Measurements from ENCODE around the gene HCAR2. TPM values are rescaled to one million over a fixed set of nuclear protein-coding genes. Genes with fewer than 3 reads are reported as not detected.

Gene HCAR2
- total RNA-seq, 1 experiment from 2014 or later: not detected

DNA sequence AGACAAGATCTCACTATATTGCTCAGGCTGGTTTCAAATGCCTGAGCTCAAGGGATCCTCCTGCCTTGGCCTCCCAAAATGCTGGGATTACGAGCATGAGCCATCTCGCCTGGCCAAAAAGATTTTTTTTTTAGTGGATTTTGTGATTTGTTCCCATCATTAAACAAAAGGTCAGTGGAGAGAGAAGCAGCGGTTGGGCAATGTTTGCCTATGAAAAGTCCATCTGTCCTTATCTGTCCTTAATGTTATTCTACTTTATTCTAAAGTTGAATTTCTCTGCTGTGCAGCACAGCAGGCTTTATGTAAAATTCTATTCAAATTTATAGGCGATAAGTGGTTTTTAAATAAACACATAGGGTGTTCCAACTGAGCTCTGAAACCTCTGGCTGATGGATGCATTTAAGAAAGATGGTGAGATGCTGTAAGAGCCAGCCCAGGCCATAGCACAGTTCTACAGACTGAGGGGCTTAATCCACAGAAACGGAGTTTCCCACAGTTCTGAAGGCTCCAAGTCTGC, 18.8 kb downstream of the HCAR2 start:
- ATAC-seq (no peak), DNase-seq (ENCODE audit: low read depth, low spot score) (no peak)
- no peak overlapping the region for H3K9ac ChIP-seq (ENCODE audit: low read length)
- H3K79me2 ChIP-seq (ENCODE audit: insufficient read depth, low read length): no peaks in the 10 kb centered on the region
- no peaks in the 10 kb centered on the region for H3K36me3 ChIP-seq (ENCODE audit: control insufficient read depth in 1 of 2, insufficient read depth in 2 of 2, low read length in 2 of 2)
- H3K4me1 ChIP-seq (ENCODE audit: control insufficient read depth in 1 of 2, insufficient read depth in 2 of 2, low read length in 2 of 2): peaks cover 5 to 8% of the 10 kb centered on the region in 2 experiments; a peak in 3 of 4 replicates
- H3K27ac ChIP-seq (ENCODE audit: low read depth, low read length): no peak overlapping the region
- H3K27me3 ChIP-seq (ENCODE audit: insufficient read depth, low read length): no peaks in the 10 kb centered on the region
- H3K9me3 ChIP-seq (ENCODE audit: control insufficient read depth in 1 of 2, insufficient read depth in 1 of 2, low read depth in 1 of 2, low read length in 2 of 2): no peaks in the 10 kb centered on the region
- TF ChIP-seq TCF7L2 (IDR thresholded peaks at IDR 0.05; ENCODE audit: borderline replicate concordance, extremely low read depth, insufficient read depth, insufficient read length) (no peak), SP1 (IDR thresholded peaks at IDR 0.05; ENCODE audit: low read depth) (no peak), FOSL1 (IDR thresholded peaks at IDR 0.05; ENCODE audit: low read depth) (no peak), CEBPB (IDR thresholded peaks at IDR 0.05; ENCODE audit: low read depth) (no peak), EZH2 (IDR thresholded peaks at IDR 0.05) (no peak), ZNF274 (IDR thresholded peaks at IDR 0.05; ENCODE audit: low read depth, low read length) (no peak), JUND (IDR thresholded peaks at IDR 0.05) (no peak), CBX3 (IDR thresholded peaks at IDR 0.05; ENCODE audit: low read depth) (no peak), RAD21 (IDR thresholded peaks at IDR 0.05; ENCODE audit: low read depth) (no peak)
- TF ChIP-seq, protein P1, sequence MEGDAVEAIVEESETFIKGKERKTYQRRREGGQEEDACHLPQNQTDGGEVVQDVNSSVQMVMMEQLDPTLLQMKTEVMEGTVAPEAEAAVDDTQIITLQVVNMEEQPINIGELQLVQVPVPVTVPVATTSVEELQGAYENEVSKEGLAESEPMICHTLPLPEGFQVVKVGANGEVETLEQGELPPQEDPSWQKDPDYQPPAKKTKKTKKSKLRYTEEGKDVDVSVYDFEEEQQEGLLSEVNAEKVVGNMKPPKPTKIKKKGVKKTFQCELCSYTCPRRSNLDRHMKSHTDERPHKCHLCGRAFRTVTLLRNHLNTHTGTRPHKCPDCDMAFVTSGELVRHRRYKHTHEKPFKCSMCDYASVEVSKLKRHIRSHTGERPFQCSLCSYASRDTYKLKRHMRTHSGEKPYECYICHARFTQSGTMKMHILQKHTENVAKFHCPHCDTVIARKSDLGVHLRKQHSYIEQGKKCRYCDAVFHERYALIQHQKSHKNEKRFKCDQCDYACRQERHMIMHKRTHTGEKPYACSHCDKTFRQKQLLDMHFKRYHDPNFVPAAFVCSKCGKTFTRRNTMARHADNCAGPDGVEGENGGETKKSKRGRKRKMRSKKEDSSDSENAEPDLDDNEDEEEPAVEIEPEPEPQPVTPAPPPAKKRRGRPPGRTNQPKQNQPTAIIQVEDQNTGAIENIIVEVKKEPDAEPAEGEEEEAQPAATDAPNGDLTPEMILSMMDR (IDR thresholded peaks at IDR 0.05 in 2 of 3, conservative IDR thresholded peaks at IDR 0.05 in 1 of 3; ENCODE audit: borderline replicate concordance in 1 of 3, insufficient read depth in 1 of 3, low read depth in 2 of 3, low read length in 2 of 3): no peak
- TF ChIP-seq, protein P2, sequence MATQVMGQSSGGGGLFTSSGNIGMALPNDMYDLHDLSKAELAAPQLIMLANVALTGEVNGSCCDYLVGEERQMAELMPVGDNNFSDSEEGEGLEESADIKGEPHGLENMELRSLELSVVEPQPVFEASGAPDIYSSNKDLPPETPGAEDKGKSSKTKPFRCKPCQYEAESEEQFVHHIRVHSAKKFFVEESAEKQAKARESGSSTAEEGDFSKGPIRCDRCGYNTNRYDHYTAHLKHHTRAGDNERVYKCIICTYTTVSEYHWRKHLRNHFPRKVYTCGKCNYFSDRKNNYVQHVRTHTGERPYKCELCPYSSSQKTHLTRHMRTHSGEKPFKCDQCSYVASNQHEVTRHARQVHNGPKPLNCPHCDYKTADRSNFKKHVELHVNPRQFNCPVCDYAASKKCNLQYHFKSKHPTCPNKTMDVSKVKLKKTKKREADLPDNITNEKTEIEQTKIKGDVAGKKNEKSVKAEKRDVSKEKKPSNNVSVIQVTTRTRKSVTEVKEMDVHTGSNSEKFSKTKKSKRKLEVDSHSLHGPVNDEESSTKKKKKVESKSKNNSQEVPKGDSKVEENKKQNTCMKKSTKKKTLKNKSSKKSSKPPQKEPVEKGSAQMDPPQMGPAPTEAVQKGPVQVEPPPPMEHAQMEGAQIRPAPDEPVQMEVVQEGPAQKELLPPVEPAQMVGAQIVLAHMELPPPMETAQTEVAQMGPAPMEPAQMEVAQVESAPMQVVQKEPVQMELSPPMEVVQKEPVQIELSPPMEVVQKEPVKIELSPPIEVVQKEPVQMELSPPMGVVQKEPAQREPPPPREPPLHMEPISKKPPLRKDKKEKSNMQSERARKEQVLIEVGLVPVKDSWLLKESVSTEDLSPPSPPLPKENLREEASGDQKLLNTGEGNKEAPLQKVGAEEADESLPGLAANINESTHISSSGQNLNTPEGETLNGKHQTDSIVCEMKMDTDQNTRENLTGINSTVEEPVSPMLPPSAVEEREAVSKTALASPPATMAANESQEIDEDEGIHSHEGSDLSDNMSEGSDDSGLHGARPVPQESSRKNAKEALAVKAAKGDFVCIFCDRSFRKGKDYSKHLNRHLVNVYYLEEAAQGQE (IDR thresholded peaks at IDR 0.05; ENCODE audit: low read depth): no peak
- TF ChIP-seq, protein P3, sequence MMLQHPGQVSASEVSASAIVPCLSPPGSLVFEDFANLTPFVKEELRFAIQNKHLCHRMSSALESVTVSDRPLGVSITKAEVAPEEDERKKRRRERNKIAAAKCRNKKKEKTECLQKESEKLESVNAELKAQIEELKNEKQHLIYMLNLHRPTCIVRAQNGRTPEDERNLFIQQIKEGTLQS (IDR thresholded peaks at IDR 0.05): no peak
- BruUV-seq (replicated peaks): no TSS peak
- H3K9me2 ChIP-seq (ENCODE audit: insufficient read depth): no peaks in the 10 kb centered on the region
- no peak overlapping the region for H3K4me2 ChIP-seq (ENCODE audit: low read length)
- intact Hi-C loops (cut with micrococcal nuclease): no loop called here
- no peak overlapping the region for H2AFZ ChIP-seq (ENCODE audit: low read depth, low read length, poor library complexity, severe bottlenecking)
- H3K4me3 ChIP-seq (replicated peaks in 1 of 2; ENCODE audit: low read depth in 1 of 2, low read length in 2 of 2): no peak overlapping the region
- ChIA-PET POLR2A (no interaction called here), RAD21 (ENCODE audit: low non-redundant PET in 1 of 2, low total read pairs in 2 of 2, uncharacterized antibody in 2 of 2, unreplicated experiment in 2 of 2) (no interaction called here), CTCF (no interaction called here)
- H4K20me1 ChIP-seq (ENCODE audit: insufficient read depth): no peaks in the 10 kb centered on the region

Measured in HCT116 (cell line).